H1 (cell line): ENCODE measurements around the gene DLX2. TPM values are rescaled to one million over a fixed set of nuclear protein-coding genes. Genes with fewer than 3 reads are reported as not detected.
A peak's percentile ranks its signal among the peaks of the same experiment; 100 is the strongest.

Source experiments
- CTCF ChIA-PET: fragments of 300-600 bp; sonication (Branson Sonifier 250); formaldehyde crosslinking; loops from one replicate; lab custom pipeline; 2021; ENCODE audit not compliant: partially characterized antibody; lab: Charles Lee
- POLR2A ChIA-PET: fragments of 300-600 bp; sonication (Branson Sonifier 250); formaldehyde crosslinking; loops from one replicate; lab custom pipeline; 2021; ENCODE audit warnings: inconsistent platforms; ENCODE audit not compliant: partially characterized antibody; lab: Charles Lee
- DNase-seq, 2 experiments: peaks; one replicate each; pipeline versions ENCODE4 v3.0.0 to v3.0.0-alpha.2; 2010 to 2022; ENCODE audit warnings: low spot score in 2 of 2, low read depth in 1 of 2, mixed read lengths in 1 of 2
- FAIRE-seq: peaks from 2 replicates; lab custom pipeline; 2011; peaks lifted over from hg19 to GRCh38; lab: Jason Lieb, UNC
- H2AFZ ChIP-seq: 2 replicates; pipeline ENCODE4 v1.8.1; 2012; ENCODE audit warnings: low read length, inconsistent platforms
- H2AK5ac ChIP-seq: 2 replicates; pipeline ENCODE4 v1.6.1; 2013; ENCODE audit warnings: low read depth, low read length
- H2BK120ac ChIP-seq: replicated peaks from 2 replicates; pipeline ENCODE3; 2013; ENCODE audit warnings: low read depth, low read length, inconsistent platforms
- H2BK12ac ChIP-seq: 2 replicates; pipeline ENCODE4 v1.6.1; 2013; ENCODE audit warnings: low read depth, low read length
- H2BK15ac ChIP-seq: 2 replicates; pipeline ENCODE4 v1.6.1; 2013; ENCODE audit warnings: low read length
- H2BK20ac ChIP-seq: 2 replicates; pipeline ENCODE4 v1.6.1; 2013; ENCODE audit warnings: low read length
- H2BK5ac ChIP-seq: 2 replicates; pipeline ENCODE4 v1.6.1; 2013; ENCODE audit warnings: low read depth, low read length
- H3K14ac ChIP-seq: 2 replicates; pipeline ENCODE4 v1.6.1; 2013; ENCODE audit warnings: inconsistent platforms; ENCODE audit not compliant: insufficient read length
- H3K18ac ChIP-seq: 2 replicates; pipeline ENCODE4 v1.6.1; 2013; ENCODE audit warnings: low read length; ENCODE audit errors: extremely low read depth
- H3K23ac ChIP-seq: 2 replicates; pipeline ENCODE4 v1.6.1; 2013; ENCODE audit warnings: inconsistent platforms; ENCODE audit not compliant: insufficient read length
- H3K23me2 ChIP-seq: 2 replicates; pipeline ENCODE4 v1.6.1; 2013; ENCODE audit warnings: low read depth, low read length
- H3K27ac ChIP-seq: 2 replicates; pipeline ENCODE4 v1.6.1; 2011; ENCODE audit warnings: low read depth, low read length, inconsistent platforms
- H3K27me3 ChIP-seq, 4 experiments: replicated peaks in 1 of 4; 1 replicate in 1 of 4; 2 replicates in 3 of 4; pipeline versions ENCODE4 v1.6.1 to v1.8.1; 2011 to 2013; ENCODE audit warnings: low read length in 3 of 4, mild to moderate bottlenecking in 3 of 4, inconsistent platforms in 2 of 4, mixed read lengths in 2 of 4, moderate library complexity in 1 of 4; ENCODE audit not compliant: control insufficient read depth in 3 of 4, insufficient read depth in 3 of 4; ENCODE audit errors: extremely low read depth in 1 of 4
- H3K36me3 ChIP-seq, 4 experiments: 2 replicates each; pipeline versions ENCODE4 v1.6.1 to v1.8.1; 2011 to 2013; ENCODE audit warnings: mild to moderate bottlenecking in 4 of 4, low read length in 3 of 4, moderate library complexity in 2 of 4, control low read depth in 1 of 4, inconsistent platforms in 1 of 4; ENCODE audit not compliant: insufficient read depth in 4 of 4, control insufficient read depth in 2 of 4
- H3K4ac ChIP-seq: replicated peaks from 2 replicates; pipeline ENCODE3; 2013; ENCODE audit warnings: low read length, low read depth, mixed read lengths, inconsistent platforms; ENCODE audit not compliant: insufficient read length
- H3K4me1 ChIP-seq, 4 experiments: replicated peaks in 1 of 4; 1 replicate in 1 of 4; 2 replicates in 3 of 4; pipeline versions ENCODE4 v1.6.1 to v1.8.1; 2011 to 2013; ENCODE audit warnings: low read length in 3 of 4, inconsistent platforms in 2 of 4, mixed read lengths in 1 of 4; ENCODE audit not compliant: insufficient read depth in 4 of 4, control insufficient read depth in 3 of 4
- H3K4me2 ChIP-seq, 2 experiments: 2 replicates each; pipeline versions ENCODE4 v1.6.1 to v1.8.1; 2011 to 2013; ENCODE audit warnings: low read depth in 2 of 2, low read length in 2 of 2, control low read depth in 1 of 2, inconsistent platforms in 1 of 2, mild to moderate bottlenecking in 1 of 2; ENCODE audit not compliant: insufficient read depth in 1 of 2
- H3K4me3 ChIP-seq, 4 experiments: fragments of 200-600, 300-600 bp in 1 of 4; sonication (generic), shearing (Covaris generic), sonication (Bioruptor Twin) in 1 of 4; 2 replicates each; pipeline versions ENCODE4 v1.5.1 to v1.8.1; 2011 to 2016; ENCODE audit warnings: low read length in 4 of 4, low read depth in 3 of 4, control low read depth in 2 of 4, inconsistent platforms in 2 of 4, mild to moderate bottlenecking in 2 of 4, mixed read lengths in 1 of 4, moderate library complexity in 1 of 4; ENCODE audit not compliant: insufficient read depth in 2 of 4; ENCODE audit errors: extremely low read depth in 1 of 4
- H3K56ac ChIP-seq: replicated peaks from 2 replicates; pipeline ENCODE3; 2013; ENCODE audit warnings: low read depth, mild to moderate bottlenecking, mixed read lengths, low read length, inconsistent platforms; ENCODE audit not compliant: insufficient read length
- H3K79me1 ChIP-seq: 2 replicates; pipeline ENCODE4 v1.6.1; 2013; ENCODE audit warnings: low read depth, low read length, control low read depth
- H3K79me2 ChIP-seq, 2 experiments: 2 replicates each; pipeline versions ENCODE4 v1.6.1 to v1.8.1; 2012 to 2013; ENCODE audit warnings: low read length in 2 of 2, mild to moderate bottlenecking in 2 of 2, inconsistent platforms in 1 of 2; ENCODE audit not compliant: insufficient read depth in 2 of 2, control insufficient read depth in 1 of 2
- H3K9ac ChIP-seq, 4 experiments: replicated peaks in 1 of 4; 1 replicate in 1 of 4; 2 replicates in 3 of 4; pipeline versions ENCODE4 v1.6.1 to v1.8.1; 2011 to 2013; ENCODE audit warnings: low read depth in 3 of 4, low read length in 3 of 4, control low read depth in 2 of 4, mild to moderate bottlenecking in 2 of 4, moderate library complexity in 2 of 4, inconsistent platforms in 1 of 4; ENCODE audit errors: extremely low read depth in 1 of 4
- H3K9me3 ChIP-seq, 2 experiments: 2 replicates each; pipeline versions ENCODE4 v1.6.1 to v1.8.1; 2012 to 2013; ENCODE audit warnings: mild to moderate bottlenecking in 2 of 2, moderate library complexity in 2 of 2, control low read depth in 1 of 2, inconsistent platforms in 1 of 2, low read depth in 1 of 2, low read length in 1 of 2, mixed read lengths in 1 of 2; ENCODE audit not compliant: insufficient read depth in 2 of 2
- H4K20me1 ChIP-seq, 2 experiments: replicated peaks in 1 of 2; 2 replicates each; pipeline versions ENCODE3 to v1.8.1; 2011 to 2013; ENCODE audit warnings: inconsistent platforms in 2 of 2, low read length in 2 of 2, mild to moderate bottlenecking in 1 of 2; ENCODE audit not compliant: insufficient read depth in 2 of 2, control insufficient read depth in 1 of 2
- H4K5ac ChIP-seq: 2 replicates; pipeline ENCODE4 v1.6.1; 2013; ENCODE audit warnings: low read length, low read depth, mixed read lengths, inconsistent platforms; ENCODE audit not compliant: insufficient read length
- H4K8ac ChIP-seq: 2 replicates; pipeline ENCODE4 v1.8.0; 2013; ENCODE audit warnings: mild to moderate bottlenecking, moderate library complexity, low read length, inconsistent platforms; ENCODE audit not compliant: insufficient read depth; ENCODE audit errors: extremely low read depth
- H4K91ac ChIP-seq: replicated peaks from 2 replicates; pipeline ENCODE3; 2013; ENCODE audit warnings: low read length, mixed read lengths, inconsistent platforms; ENCODE audit not compliant: insufficient read length
- ASH2L ChIP-seq: fragments of 200-600, 300-600 bp; sonication (generic); IDR thresholded peaks from one replicate; pipeline ENCODE4 v1.7.1; 2017; ENCODE audit warnings: low read length
- CREB1 ChIP-seq: IDR thresholded peaks from 2 replicates; pipeline ENCODE4 v1.6.1; 2012; ENCODE audit warnings: inconsistent platforms
- EZH2 ChIP-seq: fragments of 200-600 bp; sonication (generic); IDR thresholded peaks from 2 replicates; pipeline ENCODE4 v1.7.1; 2012; ENCODE audit warnings: low read depth, mild to moderate bottlenecking, moderate library complexity, low read length, inconsistent platforms; ENCODE audit not compliant: severe bottlenecking
- RNF2 ChIP-seq: fragments of 200-900, 300-1000 bp; sonication (generic); IDR thresholded peaks from 2 replicates; pipeline ENCODE4 v1.7.1; 2016; ENCODE audit warnings: borderline replicate concordance, low read depth, mild to moderate bottlenecking, antibody characterized with exemption, low read length; ENCODE audit not compliant: poor library complexity, severe bottlenecking; ENCODE audit errors: missing control alignments
- SP2 ChIP-seq: IDR thresholded peaks from 2 replicates; pipeline ENCODE4 v1.6.1; 2012; ENCODE audit warnings: mild to moderate bottlenecking, low read length, inconsistent platforms
- SUZ12 ChIP-seq: fragments of 200-600 bp; sonication (generic); IDR thresholded peaks from 2 replicates; pipeline ENCODE4 v1.6.1; 2012; ENCODE audit warnings: mild to moderate bottlenecking, inconsistent platforms, low read length, moderate library complexity, mixed read lengths
- WGBS, 2 experiments: shearing (Covaris generic) in 1 of 2; methylation state at CpG; one replicate each; pipeline versions ENCODE4 v1.1.6 to v1.1.7; 2013 to 2015; ENCODE audit warnings: low lambda C conversion rate in 2 of 2, mixed read lengths in 2 of 2, inconsistent platforms in 1 of 2, low coverage in 1 of 2, missing lambda C conversion rate in 1 of 2; ENCODE audit not compliant: insufficient replicate concordance in 2 of 2, insufficient coverage in 1 of 2, insufficient read length in 1 of 2; ENCODE audit errors: extremely low coverage in 1 of 2, missing lambda C conversion rate in 1 of 2; 5-methylcytosine and 5-hydroxymethylcytosine counted together
- polyA plus RNA-seq, 7 experiments: library from polyadenylated mRNA; depleted of rRNA in 3 of 7; stranded (reverse) in 5 of 7; unstranded in 2 of 7; fragments of >200 nt in 5 of 7; fragments of 200-250 nt in 2 of 7; gene quantifications; 1 replicate in 5 of 7; 2 replicates in 1 of 7; 4 replicates in 1 of 7; pipeline versions ENCODE4 v1.2.1 to v1.2.3, GENCODE V29; 2011 to 2013; ENCODE audit warnings: missing spikeins in 2 of 7, mixed read lengths in 2 of 7
- total RNA-seq: library from RNA; stranded (reverse); fragmentation: NEBNext Ultra II Directional; extraction: Animal tissue kit (Norgen Biotek cat#: 25700); gene quantifications from 2 replicates; pipeline ENCODE4 v1.2.1, GENCODE V29; 2021

The DLX2 gene
- total and polyA plus RNA-seq, 2 of the 8 experiments (the other 6 are each of a cell fraction or from before 2014, with no cell fraction given): 0.45 TPM; not detected in 1

DNA sequence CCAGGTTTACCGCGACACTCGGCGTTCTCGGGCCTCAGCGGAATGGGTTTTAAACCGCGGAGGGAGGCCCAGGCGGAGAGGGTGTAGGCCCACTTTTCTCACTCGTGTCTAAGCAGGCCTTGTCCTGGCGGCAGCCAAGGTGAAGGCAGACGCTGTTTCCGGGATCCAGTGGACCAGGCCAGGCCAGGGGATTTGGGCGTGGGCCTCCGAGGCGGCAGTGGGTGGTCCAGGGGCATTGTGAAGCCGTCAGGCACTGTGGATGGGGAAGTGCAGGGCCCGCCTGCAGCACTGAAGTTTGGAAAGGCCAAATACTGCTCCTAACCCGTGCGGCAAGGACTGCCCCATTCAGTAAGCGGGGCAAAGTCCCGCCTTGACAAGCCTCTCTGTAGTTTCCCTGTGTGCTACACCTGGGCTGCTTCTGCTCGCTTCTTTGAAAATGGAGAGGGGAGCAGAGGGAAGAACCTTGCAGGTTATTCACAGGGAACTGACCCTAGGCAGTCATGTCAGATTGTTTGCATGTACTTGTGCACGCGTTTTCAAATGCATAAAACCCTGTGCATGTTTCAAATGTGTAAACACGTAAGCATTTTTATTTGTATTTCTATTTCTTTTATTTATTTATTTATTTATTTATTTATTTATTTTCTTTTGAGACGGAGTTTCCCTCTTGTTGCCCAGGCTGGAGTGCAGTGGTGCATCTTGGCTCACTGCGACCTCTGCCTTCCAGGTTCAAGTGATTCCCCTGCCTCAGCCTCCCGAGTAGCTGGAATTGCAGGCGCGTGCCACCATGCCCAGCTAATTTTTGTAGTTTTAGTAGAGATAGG lies 7.5 kb upstream of the DLX2 start:
- WGBS, 2 experiments: 21% methylated on average over 31 of the region's 31 CpGs; no CpG with 5 or more reads in 1 of the 2 experiments
- H3K14ac ChIP-seq: no peak overlapping the region
- H3K56ac ChIP-seq: no peak overlapping the region
- DNase-seq (peak in 1 of 2 experiments; percentile 65), FAIRE-seq (no peak)
- H3K23ac ChIP-seq: no peak overlapping the region
- no peak overlapping the region for H2BK15ac ChIP-seq
- peaks cover 51 to 68% (median 62%) of the 10 kb centered on the region in 4 experiments for H3K27me3 ChIP-seq
- no peak overlapping the region for H2AK5ac ChIP-seq
- H3K18ac ChIP-seq: no peak overlapping the region
- no peaks in the 10 kb centered on the region for H3K79me2 ChIP-seq
- H2BK20ac ChIP-seq: peak overlapping the region; percentile 40; the same call in 1 of the 2 replicates
- peak overlapping the region in 3 of 4 experiments; percentile 23 to 55 (median 38); a peak in 7 of 8 replicates for H3K4me3 ChIP-seq
- no peak overlapping the region for H3K4ac ChIP-seq
- ChIA-PET POLR2A (interaction anchor here (1.0 to 16.0 kb wide), 2 partner anchors 9 to 23 kb away, joined by 5 to 184 read pairs; partner anchors contain the start of gene DLX1), CTCF (interaction anchor here (0.6 to 4.5 kb wide), 3 partner anchors 18 to 511 kb away, joined by 3 to 30 read pairs (median 4); no protein-coding TSS in a partner anchor)
- peaks cover 4 to 25% (median 14%) of the 10 kb centered on the region in 4 experiments; a peak in 6 of 7 replicates for H3K4me1 ChIP-seq
- H4K8ac ChIP-seq: 0 out of 2 replicates have a peak overlapping the region, but pooled peaks have one; percentile 46
- H2BK5ac ChIP-seq: no peak overlapping the region
- H4K20me1 ChIP-seq: peaks cover 4 to 8% of the 10 kb centered on the region in 2 experiments
- no peak overlapping the region for H2BK120ac ChIP-seq
- H4K91ac ChIP-seq: no peak overlapping the region
- H4K5ac ChIP-seq: no peak overlapping the region
- no peaks in the 10 kb centered on the region for H3K9me3 ChIP-seq
- H3K27ac ChIP-seq: no peak overlapping the region
- H3K36me3 ChIP-seq: no peaks in the 10 kb centered on the region
- no peak overlapping the region for H3K9ac ChIP-seq
- H3K4me2 ChIP-seq: peak overlapping the region; percentile 65 to 87
- H2AFZ ChIP-seq: peak overlapping the region; percentile 67; the same call in 1 of the 2 replicates
- 0 out of 2 replicates have a peak overlapping the region, but pooled peaks have one; percentile 11 for H2BK12ac ChIP-seq
- no peaks in the 10 kb centered on the region for H3K79me1 ChIP-seq
- peaks cover 8% of the 10 kb centered on the region; the same call in 1 of the 2 replicates for H3K23me2 ChIP-seq
- peak; percentile 84 for TF ChIP-seq EZH2
- peak; percentile 66 for TF ChIP-seq RNF2
- TF ChIP-seq SUZ12: peak; percentile 89
- no peak for TF ChIP-seq SP2
- TF ChIP-seq ASH2L: peak; percentile 31
- TF ChIP-seq CREB1: no peak
- TF ChIP-seq, all 59 proteins: peak for 4
